ENCODE results near the gene RSBN1.

RSBN1 gene

DNA sequence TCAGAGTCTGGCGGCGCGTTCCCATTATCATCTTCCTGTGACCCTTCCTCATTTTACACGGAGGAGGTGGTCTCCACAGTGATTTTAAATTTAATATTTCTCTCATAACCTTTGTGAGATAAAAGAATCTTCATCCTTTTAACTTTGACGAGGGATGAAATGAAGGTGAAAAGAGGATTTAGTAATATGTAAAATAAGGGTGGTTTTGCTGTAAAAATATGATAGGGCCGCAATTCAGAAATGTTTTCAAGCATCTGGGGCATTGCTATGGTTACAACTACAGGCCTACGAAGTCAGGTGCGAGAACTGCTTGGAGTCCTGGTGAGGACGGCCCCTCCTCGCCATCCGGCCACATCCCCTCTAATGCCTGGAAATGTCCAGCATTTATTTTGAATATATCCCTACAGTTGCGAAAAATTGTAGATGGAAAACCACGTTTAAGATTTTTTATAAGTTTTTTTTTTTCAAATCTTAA is 422 bp upstream of the RSBN1 start:
- no peak for DNase-seq (ENCODE audit: low read depth, low spot score)

DNA sequence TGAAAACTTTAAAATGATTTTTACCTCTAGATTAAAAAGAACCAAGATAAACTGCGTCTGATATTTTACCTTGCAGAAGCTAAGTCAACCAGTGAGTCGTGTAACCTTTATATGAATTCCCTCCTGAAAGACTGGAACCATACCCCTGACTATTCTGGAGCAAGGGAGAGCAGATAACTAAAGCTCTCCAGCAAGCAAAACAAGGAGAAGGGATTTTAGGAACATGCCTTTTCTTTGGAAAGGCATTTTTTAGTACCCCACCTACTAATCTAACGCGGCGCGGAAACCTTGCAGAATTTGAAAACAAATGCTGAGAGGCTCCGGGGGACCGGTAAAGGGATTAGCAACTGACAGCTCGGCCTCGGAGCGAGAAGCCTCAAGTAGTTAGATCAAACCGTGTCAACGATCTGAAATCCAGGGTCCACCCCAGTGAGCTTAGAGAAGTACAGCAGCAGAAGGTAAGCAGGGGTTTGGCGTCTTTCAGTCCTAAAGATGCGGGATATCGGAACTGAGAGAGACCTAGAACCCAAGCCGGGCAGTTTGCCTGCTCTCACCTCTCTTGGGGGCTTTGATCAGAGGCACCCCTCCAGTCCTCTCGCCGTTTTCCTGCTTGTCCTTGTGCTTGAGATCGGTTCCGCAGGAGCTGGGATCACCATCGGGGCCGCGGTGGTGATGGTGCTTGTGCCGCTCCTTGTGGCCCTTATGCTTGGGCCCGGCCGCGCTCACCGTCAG is 954 bp downstream of the RSBN1 start:
- peak; percentile 74 for DNase-seq (ENCODE audit: low read depth, low spot score)

DNA sequence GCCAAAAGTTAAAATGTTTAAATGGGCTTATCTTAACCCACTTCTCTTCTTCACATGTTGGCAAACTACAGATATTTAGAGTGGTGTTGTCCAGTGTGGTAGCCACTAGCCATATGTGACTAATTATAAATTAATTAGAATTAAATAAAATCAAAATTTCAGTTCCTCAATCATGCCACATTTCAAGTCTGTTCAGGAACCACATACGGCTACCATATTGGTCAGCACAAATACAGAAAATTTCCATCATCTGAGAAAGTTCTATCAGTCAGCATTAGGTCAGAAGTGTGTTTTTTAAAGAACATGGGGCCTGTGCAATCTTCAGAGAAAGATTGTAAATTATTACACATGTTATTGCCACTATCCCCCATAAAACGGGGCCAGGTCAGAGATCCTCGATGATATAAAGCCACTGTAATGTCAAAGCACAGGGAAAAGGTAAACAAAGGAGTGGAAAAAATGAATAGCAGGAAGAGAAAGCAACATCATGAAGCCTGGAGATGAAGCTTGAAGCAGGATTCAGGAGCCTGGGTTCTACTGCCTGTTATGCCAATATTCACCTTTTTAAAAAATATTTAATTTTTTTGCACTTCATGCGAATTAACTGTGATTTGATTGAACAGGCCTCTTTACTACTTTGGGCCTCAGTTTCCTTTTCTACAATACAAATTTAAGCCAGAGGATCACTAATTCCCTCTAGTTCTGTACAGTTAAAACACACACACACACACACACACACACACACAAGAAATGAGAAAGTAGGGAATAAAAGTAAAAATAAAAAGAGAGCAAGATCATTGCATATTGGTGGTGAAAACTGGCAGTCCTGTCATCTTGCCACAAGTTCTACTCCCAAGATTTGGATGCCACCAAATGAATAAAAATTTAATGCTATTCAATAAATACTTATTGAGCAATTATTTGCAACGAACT is 2.3 kb downstream of the RSBN1 start:
- DNase-seq (ENCODE audit: low read depth, low spot score), result peak; percentile 8

DNA sequence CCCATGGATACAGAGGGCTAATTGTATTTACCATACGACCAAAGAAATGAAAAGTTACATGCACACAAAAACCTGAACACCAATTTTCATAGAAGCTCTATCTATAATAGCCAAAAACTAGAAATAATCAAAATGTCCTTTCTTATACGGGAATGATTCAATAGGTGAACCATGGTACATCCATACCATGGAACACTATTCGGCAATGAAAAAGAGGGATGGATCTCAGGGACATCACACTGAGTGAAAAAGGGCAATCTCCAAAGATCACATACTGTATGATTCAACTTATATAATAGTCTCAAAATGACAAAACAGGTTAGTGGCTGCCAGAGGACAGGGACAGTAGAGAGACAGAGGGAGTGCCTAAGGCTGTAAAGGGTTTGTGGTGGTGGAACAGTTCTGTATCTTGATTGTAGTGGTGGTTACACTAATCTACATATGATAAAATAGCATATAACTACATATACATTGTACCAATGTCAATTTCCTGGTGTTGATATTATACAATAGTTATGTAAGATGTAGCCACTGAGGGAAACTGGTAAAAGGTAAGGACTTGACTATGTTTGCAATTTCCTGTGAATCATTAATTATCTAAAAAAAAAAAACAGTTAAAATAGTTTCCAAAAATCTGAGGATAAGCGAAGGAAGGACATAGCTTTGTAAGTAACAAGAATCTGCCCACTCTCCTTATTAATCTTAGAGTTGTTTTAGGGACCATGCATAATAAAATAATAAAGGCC is 3.7 kb downstream of the RSBN1 start:
- no peak for DNase-seq (ENCODE audit: low read depth, low spot score)

DNA sequence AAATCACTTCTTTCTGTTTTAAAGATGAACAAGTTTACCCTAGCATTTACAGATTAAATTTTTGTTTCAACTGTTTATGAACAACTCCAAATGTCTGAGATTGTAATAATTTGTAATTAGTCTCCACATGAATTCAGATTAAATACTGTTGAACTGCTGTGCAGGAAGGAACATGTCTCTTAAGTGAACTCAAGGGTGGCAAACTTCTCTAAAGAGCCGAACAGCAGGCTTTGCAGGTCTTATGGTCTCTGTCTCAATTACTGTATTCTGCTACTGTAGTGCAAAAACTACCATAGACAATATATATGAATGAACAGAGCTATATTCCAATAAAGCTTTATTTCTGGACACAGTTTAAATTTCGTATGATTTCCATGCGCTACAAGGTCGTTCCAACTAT is 6.6 kb downstream of the RSBN1 start:
- DNase-seq (ENCODE audit: low read depth, low spot score), result no peak

- no peak for DNase-seq (ENCODE audit: low read depth, low spot score)
Measured at GRCh38 chr1:113805256-113805531, 7.1 kb downstream of the RSBN1 start.

DNA sequence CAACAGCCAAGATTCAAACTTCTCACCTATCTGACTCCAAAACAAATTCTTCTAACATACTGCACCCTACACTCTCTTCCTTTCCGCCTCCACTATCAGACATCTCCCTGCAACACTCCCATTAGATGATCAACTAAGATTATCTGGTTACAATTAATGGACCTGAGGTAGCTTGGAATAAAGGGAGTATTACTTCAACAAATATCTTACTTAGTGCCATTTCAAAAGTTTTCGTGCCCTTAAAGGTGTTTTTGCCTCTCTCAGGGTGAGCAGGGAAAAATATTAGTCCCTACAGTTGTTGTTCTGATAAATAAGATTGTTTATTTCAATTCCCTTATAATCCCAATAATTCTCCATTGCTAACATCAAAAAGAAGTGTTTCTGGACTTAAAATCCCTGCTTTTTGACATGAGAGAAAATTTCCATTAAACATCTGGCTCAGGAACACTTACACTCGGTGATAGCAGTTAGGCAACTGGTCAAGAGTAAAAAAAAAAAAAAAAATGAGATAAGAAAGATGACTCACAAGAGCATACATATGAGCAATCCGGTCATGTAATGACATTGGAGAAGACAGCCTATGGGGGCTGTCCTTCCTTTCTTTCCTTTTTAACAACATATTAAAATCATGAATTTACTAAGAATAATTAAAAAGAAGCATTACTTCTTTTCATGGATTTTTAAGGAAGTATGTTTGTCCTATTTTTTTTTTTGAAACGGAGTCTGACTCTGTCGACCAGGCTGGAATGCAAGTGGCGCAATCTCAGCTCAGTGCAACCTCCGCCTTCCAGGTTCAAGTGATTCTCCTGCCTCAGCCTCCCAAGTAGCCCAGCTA is 7.6 kb downstream of the RSBN1 start:
- no peak for DNase-seq (ENCODE audit: low read depth, low spot score)

DNA sequence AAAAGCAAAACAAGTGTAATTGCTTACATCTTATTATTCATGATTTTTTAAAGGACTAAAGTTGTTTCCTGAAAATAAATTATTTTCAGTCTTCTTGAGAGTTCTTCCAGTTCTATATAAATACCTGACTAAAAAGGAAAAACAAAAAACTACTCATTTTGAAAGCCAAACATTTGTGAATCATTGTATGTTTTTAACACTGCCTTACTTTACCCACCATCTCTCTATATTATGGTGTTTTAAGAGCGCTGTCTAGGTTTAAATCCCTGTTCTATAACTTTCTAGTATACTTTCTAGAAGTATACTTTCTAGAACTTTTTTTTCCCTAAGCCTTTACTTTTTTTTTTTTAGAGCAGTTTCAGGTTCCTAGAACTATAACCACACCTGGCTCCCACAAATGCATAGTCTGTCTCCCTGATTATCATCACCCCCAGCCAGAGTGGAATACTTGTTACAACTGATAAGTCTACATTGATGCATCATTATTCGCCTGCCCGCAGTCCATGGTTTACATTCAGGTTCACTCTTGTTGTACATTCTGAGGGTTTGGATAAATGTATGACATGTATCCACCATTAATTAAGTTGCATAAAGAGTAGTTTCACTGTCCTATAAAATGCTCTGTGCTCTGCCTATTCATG is 9.8 kb downstream of the RSBN1 start:
- no peak for DNase-seq (ENCODE audit: low read depth, low spot score)

GRCh38 chr1:113800487-113800886 is 11.8 kb downstream of the RSBN1 start:
- no peak for DNase-seq (ENCODE audit: low read depth, low spot score)

- DNase-seq (ENCODE audit: low read depth, low spot score), result no peak
Measured at GRCh38 chr1:113797472-113797871, 14.8 kb downstream of the RSBN1 start.

- DNase-seq (ENCODE audit: low read depth, low spot score), result no peak
Measured at GRCh38 chr1:113793878-113794834, 18.1 kb downstream of the RSBN1 start.

DNA sequence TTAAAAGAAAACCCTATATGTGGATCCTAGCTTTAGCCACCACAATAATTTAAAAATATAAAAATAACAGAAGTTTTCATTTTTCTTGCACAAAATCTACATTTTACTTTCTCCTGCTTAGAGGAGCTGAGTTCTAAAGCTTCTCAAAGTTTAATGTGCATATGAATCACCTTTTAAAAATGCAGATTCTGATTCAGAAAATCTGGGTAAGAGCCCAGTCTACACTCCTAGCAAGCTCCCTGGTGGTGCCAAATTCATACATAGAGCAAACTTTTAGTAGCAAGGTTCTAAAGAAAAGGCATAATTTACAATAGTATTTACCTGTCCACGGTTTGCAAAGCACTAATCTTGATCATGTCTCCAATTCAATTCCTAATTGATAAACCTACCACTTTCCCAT is 19.3 kb downstream of the RSBN1 start:
- peak; percentile 35 for DNase-seq (ENCODE audit: low read depth, low spot score)

- no peak for DNase-seq (ENCODE audit: low read depth, low spot score)
Measured at GRCh38 chr1:113792471-113792870, 19.8 kb downstream of the RSBN1 start.

DNA sequence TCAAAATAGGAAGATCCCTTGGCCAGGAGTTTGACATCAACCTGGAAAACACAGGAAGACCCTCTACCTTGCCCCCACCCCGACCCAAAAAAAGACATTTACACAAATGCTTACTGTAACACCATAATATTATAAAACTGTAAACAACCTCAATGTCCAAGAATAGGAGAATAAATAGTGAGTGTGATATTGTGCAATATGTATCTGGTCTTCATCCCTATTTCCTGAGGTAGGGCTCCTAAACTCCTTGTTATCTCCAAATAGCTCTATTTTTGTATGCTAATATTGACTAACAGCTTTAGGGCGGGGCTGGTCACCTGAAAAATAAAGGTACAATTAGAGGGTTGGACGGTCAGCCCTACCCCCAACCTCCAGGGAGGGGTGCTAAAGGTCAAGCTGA is 23.5 kb downstream of the RSBN1 start:
- DNase-seq (ENCODE audit: low read depth, low spot score), result no peak

- DNase-seq (ENCODE audit: low read depth, low spot score), result no peak
Measured at GRCh38 chr1:113787663-113788062, 24.6 kb downstream of the RSBN1 start.

GRCh38 chr1:113786069-113786468 is 26.2 kb downstream of the RSBN1 start:
- no peak for DNase-seq (ENCODE audit: low read depth, low spot score)

DNA sequence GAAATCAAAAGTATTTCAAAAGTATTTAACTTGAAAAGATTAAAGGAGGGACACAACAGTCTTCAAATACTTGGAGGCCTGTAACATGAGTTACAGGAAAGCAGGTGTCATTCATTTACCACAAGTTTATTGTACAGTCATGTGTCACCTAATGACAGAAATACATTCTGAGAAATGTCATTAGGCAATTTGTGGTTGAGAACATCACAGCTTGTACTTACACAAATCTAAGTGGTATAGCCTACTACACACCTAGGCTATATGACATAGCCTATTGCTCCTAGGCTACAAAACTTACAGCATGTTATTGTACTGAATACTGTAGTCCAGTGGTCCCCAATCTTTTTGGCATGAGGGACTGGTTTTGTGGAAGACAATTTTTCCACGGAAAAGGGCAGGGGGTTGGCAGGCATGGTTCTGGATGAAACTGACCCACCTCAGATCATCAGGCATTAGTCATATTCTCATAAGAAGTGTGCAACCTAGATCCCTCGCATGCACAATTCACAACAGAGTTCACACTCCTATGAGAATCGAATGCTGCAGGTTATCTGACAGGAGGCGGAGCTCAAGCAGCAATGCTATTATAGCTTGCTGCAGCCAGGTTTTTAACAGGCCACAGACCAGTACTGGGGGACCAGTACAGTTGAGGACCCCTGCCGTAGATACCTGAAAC is 28.0 kb downstream of the RSBN1 start:
- peak; percentile 38 for DNase-seq (ENCODE audit: low read depth, low spot score)

DNA sequence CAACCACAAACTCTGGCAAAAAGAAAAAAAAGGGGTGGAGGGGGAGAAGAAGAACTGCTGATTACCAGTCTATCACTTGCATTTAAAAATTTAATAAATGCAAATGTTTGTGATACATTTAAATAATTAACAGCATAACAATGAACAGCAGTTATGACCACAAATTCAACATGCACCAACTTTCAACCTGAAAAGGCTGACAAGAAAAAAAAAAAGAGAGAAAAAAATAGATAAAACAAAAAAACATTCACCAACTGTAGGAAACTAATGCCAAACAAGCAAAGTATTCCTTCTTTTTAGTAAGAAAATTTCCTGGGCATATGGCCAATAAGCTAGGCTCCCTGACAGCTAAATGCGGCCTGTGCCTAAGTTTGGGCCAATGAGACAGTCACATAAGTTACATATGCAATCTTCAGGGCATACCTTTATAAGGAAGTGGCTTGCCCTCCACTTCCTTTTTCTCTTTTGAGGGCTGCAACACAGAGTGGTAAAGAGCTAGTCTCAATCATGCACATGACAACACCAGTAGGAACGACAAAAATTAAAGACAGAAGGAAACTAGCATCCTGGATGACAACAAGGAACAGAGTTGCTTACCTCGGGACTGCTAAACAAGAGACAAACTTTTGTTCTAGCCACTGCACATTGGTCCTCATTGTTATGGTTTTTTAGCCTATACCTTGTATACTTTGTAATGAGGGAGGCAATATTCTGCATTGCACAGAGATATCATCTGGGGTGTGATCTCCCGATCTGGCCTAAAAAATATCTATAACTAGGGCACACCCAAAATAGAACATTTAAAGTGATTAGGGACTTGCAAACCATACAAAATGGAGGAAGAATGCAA is 28.8 kb downstream of the RSBN1 start:
- peak; percentile 45 for DNase-seq (ENCODE audit: low read depth, low spot score)
